Stomach (tissue), 4 donors: ENCODE data around the gene RPH3AL.

Source experiments
- POLR2A ChIP-seq, 4 donors: fragments of 450-650 bp; IDR thresholded peaks; one replicate each; pipeline ENCODE4 v1.6.1; 2016; ENCODE audit warnings: antibody characterized with exemption in 4 of 4, control low read depth in 2 of 4, mild to moderate bottlenecking in 1 of 4, moderate library complexity in 1 of 4
- POLR2AphosphoS5 ChIP-seq, 3 donors: sonication (generic); formaldehyde crosslinking; IDR thresholded peaks; one replicate each; pipeline ENCODE4 v1.6.1; 2016; ENCODE audit warnings: antibody characterized with exemption in 3 of 3
- TF ChIP-seq, protein P1 (sequence below), 7 experiments: fragments of 450-650 bp in 4 of 7; fragments of 200-600 bp in 3 of 7; sonication (generic) in 3 of 7; IDR thresholded peaks; one replicate each; pipeline ENCODE4 v1.5.1; 2016 to 2019; ENCODE audit warnings: antibody characterized with exemption in 7 of 7, control low read depth in 2 of 7, mild to moderate bottlenecking in 1 of 7

DNA sequence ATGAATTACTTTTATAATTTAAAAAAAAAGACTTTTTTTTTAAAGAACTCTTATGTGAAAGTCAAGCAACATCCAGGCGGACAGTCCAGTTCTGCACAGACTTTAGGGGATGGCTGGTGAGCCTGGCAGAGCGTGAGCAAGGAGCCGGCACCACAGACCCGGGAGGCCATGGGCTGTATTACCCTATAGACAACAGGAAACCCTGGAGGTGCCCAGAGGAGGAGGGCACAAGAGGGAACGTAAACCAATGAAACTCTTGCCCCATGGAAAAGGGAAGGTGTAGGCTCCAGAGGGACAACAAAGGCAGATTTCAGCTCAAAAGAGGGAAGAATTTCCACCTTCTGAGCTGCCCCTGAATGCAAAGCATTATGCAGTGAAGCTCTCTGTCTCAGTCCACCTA is 25.5 kb upstream of the RPH3AL start:
- TF ChIP-seq, protein P1, sequence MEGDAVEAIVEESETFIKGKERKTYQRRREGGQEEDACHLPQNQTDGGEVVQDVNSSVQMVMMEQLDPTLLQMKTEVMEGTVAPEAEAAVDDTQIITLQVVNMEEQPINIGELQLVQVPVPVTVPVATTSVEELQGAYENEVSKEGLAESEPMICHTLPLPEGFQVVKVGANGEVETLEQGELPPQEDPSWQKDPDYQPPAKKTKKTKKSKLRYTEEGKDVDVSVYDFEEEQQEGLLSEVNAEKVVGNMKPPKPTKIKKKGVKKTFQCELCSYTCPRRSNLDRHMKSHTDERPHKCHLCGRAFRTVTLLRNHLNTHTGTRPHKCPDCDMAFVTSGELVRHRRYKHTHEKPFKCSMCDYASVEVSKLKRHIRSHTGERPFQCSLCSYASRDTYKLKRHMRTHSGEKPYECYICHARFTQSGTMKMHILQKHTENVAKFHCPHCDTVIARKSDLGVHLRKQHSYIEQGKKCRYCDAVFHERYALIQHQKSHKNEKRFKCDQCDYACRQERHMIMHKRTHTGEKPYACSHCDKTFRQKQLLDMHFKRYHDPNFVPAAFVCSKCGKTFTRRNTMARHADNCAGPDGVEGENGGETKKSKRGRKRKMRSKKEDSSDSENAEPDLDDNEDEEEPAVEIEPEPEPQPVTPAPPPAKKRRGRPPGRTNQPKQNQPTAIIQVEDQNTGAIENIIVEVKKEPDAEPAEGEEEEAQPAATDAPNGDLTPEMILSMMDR (IDR thresholded peaks at IDR 0.05), result no peak
- TF ChIP-seq POLR2AphosphoS5 (IDR thresholded peaks at IDR 0.05) (no peak), POLR2A (IDR thresholded peaks at IDR 0.05) (no peak)
